GM18502 (cell line): ENCODE measurements around the gene TTLL5.
"Not testable (repeated sequence)": the region's sequence is repeated elsewhere in the genome, so short reads cannot be mapped to it uniquely, and the experiment has no call there.

Source experiments
- ATAC-seq: cut with Tn5 transposase; IDR thresholded peaks from one replicate; pipeline ENCODE4 v1.9.1; 2021; ENCODE audit warnings: mild to moderate bottlenecking; ENCODE audit not compliant: unreplicated experiment, poor library complexity

The TTLL5 gene

DNA sequence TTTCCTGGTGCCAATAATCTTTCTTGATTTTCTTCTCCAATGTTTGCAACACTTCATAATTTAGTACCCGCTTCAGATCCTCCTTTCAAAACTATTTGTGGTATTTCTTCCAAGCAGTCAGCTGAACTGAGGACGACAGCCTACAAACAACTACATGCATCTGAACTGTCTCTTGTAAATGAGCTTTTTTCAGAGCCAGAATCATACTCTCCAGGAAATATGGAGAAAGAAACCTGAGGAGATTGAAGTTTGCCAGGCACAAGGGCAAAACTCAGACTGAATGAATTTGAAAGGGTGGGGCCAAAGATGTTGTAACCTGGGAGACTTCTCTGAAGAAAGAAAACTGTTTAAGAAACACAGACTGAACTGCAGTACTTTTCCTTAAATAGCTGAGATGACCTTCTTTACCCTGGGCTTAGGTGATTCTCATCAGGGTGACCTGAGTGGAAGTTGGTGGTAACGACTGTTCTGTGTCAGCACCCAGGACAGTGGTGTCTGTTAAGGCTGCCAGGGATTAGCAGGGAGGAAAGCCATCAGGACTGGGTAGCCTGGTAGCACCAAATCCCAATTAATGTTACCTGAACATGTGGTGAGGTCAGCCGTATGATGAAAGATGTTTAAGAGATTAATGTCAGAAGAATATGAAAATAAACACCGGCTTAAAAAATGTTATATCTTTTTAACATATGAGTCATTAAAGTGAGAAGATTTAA, 225.7 kb downstream of the TTLL5 start:
- no peak for ATAC-seq

DNA sequence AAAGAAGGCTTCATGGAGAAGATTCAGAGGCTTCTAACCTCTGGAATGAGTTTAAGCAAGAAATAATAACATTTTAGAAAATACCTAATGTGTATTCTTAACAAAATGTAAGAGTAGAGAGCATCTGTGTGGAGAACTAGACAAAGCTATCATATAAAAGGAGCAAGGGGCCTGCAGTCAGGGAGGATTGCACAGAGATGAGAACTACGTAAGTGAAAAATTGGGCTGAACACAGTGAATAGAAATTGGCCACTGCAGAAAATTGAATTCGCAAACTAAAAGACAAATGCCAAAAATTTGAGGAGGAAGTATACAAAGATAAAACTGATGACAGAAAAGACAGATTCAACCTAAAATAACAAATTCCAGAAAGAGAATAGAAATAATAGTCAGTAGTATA, 227.9 kb downstream of the TTLL5 start:
- no peak for ATAC-seq

DNA sequence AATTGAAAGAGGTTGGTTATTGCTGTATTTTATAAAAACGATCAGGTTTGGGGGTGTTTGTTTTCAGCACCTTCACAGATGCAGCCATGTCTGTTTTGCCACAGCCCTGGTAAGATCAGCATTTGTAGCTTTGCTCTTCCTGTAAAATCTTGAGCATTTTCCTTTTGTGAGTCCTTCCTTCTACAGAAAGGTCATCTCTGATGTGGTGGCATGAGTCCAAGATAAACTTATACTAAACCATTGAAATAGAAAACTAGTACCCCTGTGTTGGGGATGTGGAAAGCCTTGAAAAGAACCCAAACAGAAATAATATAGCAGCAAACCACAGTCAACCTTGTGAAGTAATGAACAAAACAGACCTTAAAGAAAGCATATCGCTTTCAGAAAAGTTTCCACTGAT, 235.3 kb downstream of the TTLL5 start:
- ATAC-seq, result no peak

DNA sequence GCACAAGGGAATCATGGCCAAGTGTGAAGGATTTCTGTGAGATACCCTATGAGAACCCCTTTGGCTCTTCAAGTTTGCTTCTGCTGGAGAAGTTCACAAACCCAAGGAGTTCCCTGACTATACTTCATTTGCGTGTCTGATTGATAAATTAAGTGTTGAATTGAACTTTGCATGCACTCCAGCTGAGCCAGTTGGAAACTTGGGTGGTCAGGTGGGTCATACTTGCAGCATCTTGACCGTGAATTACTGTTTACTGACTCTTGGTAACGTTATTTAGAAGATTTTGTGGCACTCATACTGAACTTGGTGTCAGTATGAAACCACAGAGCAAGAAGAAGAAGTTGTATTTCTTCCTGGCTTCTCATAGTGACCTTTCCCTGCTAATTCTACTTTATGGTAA, 243.3 kb downstream of the TTLL5 start:
- ATAC-seq, result no peak

DNA sequence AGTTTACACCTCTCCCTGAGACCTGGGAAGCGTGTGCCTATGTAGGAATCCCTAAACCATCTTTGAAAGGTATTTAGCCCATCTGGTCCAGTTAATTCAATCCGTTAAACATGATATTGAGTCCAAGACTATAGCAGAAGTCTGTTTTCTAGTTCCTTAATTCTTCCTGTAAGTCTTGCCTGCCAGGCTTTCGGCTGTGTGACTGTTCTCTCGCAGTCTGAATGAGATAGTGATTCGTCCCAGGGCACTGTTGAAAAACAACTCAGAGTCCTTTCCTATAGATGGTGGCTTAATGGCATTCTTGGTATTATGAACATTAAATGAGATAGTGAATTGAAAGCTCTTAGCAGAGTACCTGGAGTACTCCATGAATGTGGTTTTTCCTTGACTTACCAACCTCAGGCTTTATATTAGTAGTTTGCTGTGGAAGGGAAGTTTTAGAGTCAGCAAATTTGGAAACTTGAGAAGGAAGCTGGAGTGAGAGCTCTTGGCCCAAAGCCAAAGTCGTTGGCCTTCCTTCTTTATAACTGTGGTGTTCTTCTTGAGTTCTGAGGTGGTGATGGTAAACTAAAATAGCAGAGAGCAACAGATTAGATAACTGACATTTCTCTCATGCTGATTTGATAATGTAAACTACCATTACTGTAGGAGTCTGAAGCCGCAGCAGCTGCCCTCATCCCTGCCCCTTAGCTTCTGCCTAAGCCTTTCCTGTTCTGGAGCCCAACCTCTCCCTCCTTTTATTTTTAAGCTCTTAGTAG, 244.3 kb downstream of the TTLL5 start:
- ATAC-seq, result no peak

DNA sequence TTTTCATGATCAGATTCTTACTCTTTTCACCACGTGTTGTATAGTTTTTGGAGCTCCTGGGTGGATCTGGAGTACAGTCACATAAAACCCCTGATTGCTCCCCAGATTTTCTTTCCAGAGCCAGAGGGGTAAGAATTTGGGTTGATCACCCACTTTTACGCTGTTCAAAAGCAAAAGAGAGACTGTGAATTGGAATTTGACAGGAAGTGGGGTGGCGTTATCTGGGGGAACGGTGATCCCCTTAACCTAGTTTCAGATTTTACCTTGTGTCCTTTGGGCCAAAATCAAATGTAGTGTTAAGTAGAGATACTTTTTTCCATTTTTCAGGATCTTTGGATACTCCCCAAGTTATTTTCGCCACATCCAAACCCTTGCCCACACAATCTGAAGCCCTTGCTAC, 245.2 kb downstream of the TTLL5 start:
- no peak for ATAC-seq

DNA sequence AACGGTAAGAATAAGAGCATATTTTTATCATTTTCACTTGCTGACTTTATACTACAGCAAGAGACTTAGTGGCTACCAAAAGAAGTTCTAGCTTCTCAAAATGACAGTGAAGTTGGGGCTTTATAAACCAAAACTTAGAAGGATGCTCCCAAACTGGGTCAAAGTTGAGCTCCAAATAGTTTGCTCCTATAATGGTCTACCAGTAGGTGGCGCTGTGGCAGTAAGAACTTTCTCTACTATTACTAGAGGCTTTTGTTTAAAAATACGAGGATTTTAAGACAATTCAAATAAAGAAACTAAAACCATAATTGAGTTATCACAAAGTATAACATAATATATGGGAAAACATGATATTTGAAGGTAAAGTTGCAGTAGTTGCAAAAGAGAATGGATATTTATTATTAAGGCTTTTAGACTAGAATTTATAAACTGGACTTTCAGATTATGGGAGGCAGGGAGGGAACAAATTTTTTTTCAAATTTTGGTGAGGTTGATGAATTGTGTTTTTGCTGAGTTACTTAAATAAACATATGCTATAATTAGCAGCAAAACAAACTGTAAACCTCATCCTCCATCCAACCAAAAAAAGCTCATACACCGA, 245.7 kb downstream of the TTLL5 start:
- ATAC-seq, result no peak

DNA sequence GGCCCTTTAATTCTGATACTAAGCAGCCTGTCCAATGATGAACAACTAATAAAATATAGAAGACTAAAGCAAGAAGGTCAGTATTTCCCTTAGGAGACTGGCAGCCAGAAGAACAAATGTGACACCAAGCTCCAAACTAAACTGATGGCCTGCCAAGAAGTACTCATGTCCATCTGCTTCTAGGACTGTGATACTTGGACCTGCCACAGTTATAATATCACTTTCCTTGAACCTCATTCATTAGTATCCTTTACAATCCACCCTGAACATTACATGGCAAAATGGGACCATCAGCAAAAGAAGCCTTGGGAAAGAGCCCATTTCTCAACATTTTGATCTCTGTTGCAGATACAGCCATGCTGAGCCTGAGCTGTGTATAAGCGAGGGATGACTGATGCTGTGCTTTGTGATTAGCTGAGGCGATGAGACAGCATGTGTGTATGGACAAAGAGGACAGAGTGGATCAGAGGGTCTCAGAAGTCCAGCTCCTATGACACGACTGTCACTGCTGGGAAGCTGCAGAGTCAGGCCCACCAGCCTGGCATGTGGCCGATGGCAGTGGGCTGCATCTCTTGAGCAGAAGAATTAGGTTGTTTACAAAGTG, 246.8 kb downstream of the TTLL5 start:
- ATAC-seq, result no peak

DNA sequence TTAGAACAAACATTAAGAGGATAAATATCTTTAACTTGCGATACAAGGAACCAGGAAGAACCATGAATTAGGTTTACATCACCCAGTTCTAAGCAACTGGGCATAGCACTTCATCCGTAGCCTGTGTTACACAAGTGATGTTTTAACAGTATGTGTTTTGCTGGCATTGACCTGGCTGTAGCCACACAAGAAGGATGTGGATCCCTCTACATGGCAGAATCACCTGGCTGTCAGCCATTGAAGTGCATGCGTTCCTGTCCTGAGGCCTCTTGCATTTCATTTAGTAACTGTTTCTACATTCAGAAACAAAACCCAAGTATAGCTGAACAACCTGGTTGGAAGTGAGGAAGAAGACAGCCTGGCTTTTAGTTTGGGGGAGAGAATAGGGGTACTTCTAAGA, 248.6 kb downstream of the TTLL5 start:
- no peak for ATAC-seq

DNA sequence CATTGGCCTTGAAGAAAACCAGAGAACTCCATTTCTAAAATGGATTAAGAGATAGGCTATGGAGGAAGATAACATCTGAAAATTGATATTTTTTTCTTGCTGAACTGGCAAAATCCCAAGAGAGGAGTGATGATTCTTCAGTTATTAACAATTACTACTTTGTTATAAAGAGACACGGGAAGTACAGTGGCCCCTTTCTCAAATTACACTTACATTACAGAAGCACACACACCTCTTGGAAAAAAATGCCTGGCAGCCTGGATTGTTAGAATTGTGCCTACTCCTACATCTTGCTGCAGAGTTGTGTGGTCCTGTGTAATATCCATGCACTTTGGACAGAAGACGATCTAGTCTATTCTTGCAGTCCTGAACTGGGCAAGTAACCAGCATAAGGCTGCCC, 249.0 kb downstream of the TTLL5 start:
- no peak for ATAC-seq

DNA sequence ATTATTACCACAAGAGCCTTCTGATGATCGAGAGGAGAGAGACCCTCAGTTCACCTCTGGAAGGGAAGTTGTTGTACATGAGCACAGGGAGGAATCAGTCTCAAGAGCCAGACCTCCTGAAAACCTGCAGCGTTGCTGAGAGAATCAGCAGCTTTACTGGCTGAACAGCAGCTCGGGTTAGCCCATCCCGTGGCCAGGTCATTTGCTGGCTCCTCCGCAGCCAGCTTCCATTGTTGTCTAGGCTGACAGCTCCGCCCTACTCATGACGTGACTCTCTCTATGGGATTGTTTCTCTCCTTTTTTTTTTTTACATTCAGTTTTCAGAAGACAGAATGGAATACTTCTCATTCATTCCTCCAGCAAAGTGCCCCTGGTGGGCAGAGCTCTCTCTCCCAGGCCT, 250.8 kb downstream of the TTLL5 start:
- no peak for ATAC-seq

DNA sequence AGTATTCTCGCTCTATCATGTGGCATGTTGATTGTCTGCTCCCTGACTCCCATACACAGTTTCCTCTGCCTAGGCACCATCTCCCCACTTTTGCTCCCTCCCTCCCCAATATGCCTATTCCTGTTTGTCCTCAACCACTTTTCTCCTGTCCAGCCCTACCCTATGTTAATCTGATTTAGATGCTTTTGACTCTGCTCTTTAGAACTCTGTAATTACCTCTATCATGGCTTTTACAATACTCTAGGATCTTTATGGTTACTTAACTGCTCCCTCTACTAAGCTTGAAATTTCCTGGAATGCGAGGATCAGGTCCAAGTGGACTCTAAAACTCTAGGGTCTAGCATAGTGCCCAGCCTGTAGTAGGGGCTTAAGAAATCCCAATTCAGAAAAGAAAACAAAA, 252.1 kb downstream of the TTLL5 start:
- no peak for ATAC-seq

DNA sequence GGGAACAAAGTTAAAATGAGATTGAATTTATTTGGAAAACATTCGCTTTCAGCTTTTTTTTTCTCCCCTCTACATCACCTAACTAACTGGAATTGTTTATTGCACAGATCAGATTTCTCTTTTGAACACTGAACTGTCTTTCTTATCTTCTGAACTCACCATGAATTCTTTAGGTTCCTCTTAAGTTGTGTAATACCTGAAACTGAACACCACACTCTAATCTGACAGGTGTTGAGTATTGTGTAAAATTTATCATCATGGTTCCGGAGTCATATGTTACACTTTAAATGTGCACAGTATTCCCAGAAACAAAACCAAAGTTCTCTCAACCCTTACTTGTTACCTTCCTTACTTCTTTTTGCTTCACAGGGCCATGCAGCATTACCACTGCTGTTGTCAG, 254.0 kb downstream of the TTLL5 start:
- ATAC-seq, result no peak

DNA sequence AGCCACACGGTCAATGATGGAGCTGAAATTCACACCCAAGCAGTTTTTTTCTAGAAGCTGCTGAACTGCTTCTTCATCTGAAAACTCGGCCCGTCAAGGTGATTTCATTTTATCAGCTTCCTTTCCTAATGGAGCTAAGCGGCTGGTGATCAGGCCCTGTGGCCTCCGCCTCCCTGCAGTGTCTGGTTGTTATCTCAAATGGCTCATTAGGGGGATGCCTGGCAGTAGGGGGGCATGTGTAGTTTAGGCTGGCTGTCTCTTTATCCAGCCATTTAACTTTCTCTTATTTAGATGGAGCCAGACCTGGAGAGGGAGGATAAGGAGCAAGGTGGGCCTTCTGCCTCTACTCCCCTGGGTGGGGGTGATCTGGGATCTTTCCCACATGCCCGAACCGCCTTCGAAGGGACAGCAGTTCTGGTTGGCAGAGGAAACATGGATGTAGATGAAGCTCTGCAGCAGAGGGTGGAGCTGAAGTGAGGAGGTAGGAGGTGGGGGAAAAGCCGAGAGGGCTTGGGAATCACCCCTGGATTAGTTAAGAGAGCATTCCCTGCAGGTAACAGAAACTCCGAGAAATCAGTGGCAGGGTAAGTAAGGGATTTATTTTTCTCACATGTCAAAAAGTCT, 256.4 kb downstream of the TTLL5 start:
- ATAC-seq, result no peak

DNA sequence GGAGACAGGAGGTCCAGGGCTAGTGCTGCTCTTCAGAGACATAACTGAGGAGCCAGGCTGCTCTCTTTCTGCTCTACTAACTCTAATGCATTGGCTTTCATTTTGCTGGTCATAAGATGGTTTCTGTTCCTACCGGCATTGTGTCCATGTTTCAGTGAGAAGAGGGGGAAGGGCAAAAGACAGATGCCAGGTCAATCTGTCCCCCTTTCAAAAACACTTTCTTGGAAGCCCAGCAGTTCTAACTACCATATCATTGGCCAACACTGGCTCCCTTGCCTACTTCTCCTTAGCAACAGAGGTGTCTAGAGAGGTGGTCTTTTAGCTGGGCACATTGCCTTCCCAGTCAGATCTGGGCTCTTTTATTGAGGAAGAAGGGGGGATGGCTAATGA, 256.9 kb downstream of the TTLL5 start:
- no peak for ATAC-seq

DNA sequence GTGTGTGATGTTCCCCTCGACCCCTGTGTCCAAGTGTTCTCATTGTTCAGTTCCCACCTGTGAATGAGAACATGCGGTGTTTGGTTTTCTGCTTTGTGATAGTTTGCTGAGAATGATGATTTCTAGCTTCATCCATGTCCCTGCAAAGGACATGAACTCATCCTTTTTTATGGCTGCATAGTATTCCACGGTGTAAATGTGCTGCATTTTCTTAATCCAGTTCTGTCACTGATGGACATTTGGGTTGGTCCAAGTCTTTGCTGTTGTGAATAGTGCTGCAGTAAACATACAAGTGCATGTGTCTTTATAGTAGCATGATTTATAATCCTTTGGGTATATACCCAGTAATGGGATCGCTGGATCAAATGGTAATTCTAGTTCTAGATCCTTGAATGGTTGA, 259.4 kb downstream of the TTLL5 start:
- not testable (repeated sequence) for ATAC-seq

DNA sequence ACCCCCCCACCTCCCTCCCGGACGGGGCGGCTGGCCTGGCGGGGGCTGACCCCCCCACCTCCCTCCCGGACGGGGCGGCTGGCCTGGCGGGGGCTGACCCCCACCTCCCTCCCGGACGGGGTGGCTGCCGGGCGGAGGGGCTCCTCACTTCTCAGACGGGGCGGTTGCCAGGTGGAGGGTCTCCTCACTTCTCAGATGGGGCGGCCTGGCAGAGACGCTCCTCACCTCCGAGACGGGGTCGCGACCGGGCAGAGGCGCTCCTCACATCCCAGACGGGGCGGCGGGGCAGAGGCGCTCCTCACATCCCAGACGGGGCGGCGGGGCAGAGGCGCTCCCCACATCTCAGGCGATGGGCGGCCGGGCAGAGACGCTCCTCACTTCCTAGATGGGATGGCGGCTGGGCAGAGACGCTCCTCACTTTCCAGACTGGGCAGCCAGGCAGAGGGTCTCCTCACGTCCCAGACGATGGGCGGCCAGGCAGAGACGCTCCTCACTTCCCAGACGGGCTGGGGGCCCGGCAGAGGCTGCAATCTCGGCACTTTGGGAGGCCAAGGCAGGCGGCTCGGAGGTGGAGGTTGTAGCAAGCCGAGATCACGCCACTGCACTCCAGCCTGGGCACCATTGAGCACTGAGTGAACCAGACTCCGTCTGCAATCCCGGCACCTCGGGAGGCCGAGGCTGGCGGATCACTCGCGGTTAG, 264.2 kb downstream of the TTLL5 start:
- not testable (repeated sequence) for ATAC-seq

DNA sequence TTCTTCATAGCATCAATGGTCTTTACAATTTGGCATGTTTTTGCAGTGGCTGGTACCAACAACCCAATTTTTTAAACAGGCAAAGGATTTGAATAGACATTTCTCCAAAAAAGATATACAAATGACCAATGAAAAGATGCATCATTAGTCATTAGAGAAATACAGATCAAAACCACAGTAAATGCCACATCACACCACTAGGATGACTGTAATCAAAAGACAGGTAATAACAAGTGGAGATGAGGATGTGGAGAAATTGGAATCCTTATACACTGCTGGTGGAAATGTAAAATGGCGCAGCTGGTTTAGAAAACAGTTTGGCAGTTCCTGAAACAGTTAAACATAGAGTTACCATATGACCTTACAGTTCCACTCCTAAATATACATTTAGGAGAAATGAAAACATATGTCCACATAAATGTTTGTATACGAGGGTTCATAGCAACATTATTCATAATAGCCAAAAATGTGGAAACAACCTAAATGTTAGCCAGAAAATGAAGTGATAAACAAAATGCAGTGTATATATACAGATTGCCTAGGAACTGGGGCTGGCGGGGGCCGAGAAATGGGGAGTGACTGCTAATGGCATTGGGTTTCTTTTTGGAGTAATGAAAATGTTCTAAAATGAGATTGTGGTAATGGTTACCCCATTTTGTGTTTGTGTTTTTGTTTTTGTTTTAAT, 265.5 kb downstream of the TTLL5 start:
- no peak for ATAC-seq

DNA sequence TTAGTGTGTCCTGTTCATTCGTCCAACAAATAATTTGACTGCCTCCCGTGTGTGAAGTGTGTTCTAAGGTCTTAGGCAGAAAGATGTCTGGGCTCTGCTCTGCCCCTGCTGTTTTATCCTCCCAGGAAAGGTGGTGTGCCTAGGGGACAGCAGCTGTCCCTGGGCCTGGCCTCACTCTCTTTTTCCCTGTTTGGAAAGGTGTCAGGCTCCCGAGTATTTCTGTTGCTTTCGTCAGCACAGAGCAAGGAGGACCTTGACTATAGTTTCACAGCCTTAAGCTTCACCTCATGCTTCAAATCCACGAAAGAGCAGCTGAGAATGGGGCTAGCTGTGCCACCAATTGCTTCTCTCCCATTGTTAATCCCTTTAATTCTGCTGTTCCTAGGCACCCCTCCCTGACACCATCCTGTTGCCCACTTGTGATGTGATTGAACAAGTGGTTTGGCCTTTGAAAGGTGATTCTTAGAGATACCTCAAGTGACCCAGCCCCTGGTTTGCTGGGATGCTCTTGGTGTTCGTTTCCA, 266.6 kb downstream of the TTLL5 start:
- ATAC-seq, result no peak
